ENCODE results near the gene ANXA4.

DNA sequence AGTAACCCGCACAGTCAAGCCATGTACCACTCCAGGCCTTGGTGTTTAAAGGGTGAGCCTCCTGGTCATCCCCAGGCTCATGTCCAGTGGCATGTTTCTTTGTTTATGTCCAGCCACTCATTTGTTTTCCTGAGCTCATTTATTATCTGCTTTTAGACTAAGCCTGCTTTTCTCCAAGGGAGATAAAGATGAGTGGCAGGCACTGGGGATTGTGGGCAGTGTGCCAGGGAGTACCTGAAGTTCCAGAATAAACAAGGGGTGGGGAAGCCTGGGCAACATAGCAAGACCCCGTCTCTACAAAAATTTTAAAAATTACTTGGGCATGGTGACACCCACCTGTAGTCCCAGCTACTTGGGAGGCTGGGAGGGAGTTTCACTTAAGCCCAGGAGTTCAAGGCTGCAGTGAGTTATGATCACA lies 1.9 kb downstream of the ANXA4 start:
- TF ChIP-seq BACH2 (CRISPR knock-in tag; IDR thresholded peaks at IDR 0.05; ENCODE audit: borderline replicate concordance) (no peak), ZFP30 (CRISPR knock-in tag; IDR thresholded peaks at IDR 0.05) (no peak), ZNF8 (CRISPR knock-in tag; IDR thresholded peaks at IDR 0.05) (no peak), ZC3H10 (CRISPR knock-in tag; IDR thresholded peaks at IDR 0.05) (no peak), ZNF70 (CRISPR knock-in tag; IDR thresholded peaks at IDR 0.05) (no peak), TOX (CRISPR knock-in tag; IDR thresholded peaks at IDR 0.05; ENCODE audit: borderline replicate concordance) (no peak)
- TF ChIP-seq, protein P1, sequence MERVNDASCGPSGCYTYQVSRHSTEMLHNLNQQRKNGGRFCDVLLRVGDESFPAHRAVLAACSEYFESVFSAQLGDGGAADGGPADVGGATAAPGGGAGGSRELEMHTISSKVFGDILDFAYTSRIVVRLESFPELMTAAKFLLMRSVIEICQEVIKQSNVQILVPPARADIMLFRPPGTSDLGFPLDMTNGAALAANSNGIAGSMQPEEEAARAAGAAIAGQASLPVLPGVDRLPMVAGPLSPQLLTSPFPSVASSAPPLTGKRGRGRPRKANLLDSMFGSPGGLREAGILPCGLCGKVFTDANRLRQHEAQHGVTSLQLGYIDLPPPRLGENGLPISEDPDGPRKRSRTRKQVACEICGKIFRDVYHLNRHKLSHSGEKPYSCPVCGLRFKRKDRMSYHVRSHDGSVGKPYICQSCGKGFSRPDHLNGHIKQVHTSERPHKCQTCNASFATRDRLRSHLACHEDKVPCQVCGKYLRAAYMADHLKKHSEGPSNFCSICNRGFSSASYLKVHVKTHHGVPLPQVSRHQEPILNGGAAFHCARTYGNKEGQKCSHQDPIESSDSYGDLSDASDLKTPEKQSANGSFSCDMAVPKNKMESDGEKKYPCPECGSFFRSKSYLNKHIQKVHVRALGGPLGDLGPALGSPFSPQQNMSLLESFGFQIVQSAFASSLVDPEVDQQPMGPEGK (CRISPR knock-in tag; IDR thresholded peaks at IDR 0.05; ENCODE audit: borderline replicate concordance): no peak
